ENCODE data around the gene RANBP17. TPM values are rescaled to one million over a fixed set of nuclear protein-coding genes. Genes with fewer than 3 reads are reported as not detected.

RANBP17 gene
- total RNA-seq, 1 donor from 2014 or later = 12.3 TPM

DNA sequence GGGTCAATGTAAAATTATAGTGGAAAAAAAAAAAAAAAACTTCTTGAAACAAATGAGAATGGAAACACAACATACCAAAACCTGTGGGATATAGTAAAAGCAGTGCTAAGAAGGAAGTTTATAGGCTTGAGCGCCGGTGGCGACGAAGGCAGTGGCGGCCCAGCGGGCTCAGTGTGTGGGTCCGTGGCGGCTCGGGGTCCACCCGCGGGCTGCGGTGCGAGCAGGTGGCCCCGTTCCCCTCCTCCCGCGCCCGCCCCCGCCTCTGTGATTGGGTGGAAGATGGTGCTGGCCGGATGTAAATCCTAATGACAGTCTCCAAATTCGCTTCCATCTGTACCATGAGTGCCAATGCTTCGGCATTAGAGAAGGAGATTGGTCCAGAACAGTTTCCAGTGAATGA lies 389.7 kb downstream of the RANBP17 start:
- Histone ChIP-seq H3K36me3 (no peaks in the 10 kb centered on the region), H3K27ac (no peak overlapping the region), H3K4me3 (no peak overlapping the region), H3K4me1 (no peaks in the 10 kb centered on the region), H3K9me3 (no peaks in the 10 kb centered on the region), H3K27me3 (ENCODE audit: low read depth) (no peaks in the 10 kb centered on the region)
- TF ChIP-seq, protein P1, sequence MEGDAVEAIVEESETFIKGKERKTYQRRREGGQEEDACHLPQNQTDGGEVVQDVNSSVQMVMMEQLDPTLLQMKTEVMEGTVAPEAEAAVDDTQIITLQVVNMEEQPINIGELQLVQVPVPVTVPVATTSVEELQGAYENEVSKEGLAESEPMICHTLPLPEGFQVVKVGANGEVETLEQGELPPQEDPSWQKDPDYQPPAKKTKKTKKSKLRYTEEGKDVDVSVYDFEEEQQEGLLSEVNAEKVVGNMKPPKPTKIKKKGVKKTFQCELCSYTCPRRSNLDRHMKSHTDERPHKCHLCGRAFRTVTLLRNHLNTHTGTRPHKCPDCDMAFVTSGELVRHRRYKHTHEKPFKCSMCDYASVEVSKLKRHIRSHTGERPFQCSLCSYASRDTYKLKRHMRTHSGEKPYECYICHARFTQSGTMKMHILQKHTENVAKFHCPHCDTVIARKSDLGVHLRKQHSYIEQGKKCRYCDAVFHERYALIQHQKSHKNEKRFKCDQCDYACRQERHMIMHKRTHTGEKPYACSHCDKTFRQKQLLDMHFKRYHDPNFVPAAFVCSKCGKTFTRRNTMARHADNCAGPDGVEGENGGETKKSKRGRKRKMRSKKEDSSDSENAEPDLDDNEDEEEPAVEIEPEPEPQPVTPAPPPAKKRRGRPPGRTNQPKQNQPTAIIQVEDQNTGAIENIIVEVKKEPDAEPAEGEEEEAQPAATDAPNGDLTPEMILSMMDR (IDR thresholded peaks at IDR 0.05) = no peak
- intact Hi-C loops (cut with DNase I) = no loop called here
- DNase-seq = no peak
- no peak for ATAC-seq

- no peak for ATAC-seq
Measured at GRCh38 chr5:171252674-171253073, 390.9 kb downstream of the RANBP17 start.

DNA sequence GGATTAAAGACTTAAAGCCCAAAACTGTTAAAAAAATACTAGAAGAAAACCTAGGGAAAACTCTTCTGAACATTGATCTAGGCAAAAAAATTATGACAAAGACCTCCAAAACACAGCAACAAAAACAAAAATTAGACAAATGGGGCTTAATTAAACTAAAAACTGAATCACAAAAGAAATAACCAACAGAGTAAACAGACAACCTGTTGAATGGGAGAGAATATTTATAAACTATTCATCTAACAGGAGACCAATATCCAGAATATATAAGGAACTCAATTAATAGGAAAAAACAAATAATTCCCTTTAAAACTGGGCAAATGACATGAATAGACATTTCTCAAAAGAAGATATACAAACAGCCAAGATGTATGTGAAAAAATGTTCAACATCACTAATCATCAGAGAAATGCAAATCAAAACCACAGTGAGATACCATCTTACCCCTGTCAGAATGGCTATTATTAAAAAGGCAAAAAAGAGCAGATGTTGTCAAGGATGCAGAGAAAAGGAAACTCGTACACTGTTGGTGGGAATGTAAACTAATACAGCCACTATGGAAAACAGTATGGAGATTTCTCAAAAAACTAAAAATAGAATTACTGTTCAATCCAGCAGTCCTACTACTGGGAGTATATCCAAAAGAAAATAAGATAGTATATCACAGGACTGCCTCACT lies 397.1 kb downstream of the RANBP17 start:
- H3K4me1 ChIP-seq = no peaks in the 10 kb centered on the region
- no peak for DNase-seq
- H3K9me3 ChIP-seq = no peaks in the 10 kb centered on the region
- no peaks in the 10 kb centered on the region for H3K27me3 ChIP-seq (ENCODE audit: low read depth)
- no peak for ATAC-seq
- intact Hi-C loops (cut with DNase I) = no loop called here
- TF ChIP-seq, protein P1 (IDR thresholded peaks at IDR 0.05) = no peak
- H3K27ac ChIP-seq = no peak overlapping the region
- H3K36me3 ChIP-seq = no peaks in the 10 kb centered on the region
- no peak overlapping the region for H3K4me3 ChIP-seq

More at GRCh38 chr5:171252674-171253073, 390.9 kb downstream of the RANBP17 start:
- Histone ChIP-seq H3K27ac (no peak overlapping the region), H3K4me1 (no peaks in the 10 kb centered on the region), H3K36me3 (no peaks in the 10 kb centered on the region), H3K27me3 (ENCODE audit: low read depth) (no peaks in the 10 kb centered on the region), H3K4me3 (no peak overlapping the region), H3K9me3 (no peaks in the 10 kb centered on the region)
- TF ChIP-seq, protein P1 (IDR thresholded peaks at IDR 0.05) = no peak
- intact Hi-C loops (cut with DNase I) = no loop called here
- DNase-seq = no peak

DNA sequence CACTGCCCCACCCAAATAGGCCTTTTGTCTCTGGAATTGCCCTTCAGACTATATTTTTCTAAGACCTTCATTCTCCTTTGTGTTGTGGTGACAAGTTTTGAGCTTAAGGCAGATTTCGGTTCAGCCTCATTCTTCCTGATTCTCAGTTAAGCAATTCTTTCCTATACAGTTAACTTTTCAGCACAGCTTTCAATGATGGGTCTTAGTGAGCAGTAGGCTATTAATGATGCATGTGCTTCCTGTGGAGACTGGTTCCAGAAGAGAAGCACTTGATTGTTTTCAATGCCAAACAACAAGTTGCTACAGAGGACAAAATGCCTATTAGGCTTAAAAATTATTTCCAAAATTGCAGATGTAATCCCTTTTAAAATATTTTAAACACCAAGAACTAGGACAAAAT lies 399.5 kb downstream of the RANBP17 start:
- TF ChIP-seq, protein P1 (IDR thresholded peaks at IDR 0.05) = no peak
- intact Hi-C loops (cut with DNase I) = no loop called here
- Histone ChIP-seq H3K4me3 (no peak overlapping the region), H3K9me3 (no peaks in the 10 kb centered on the region), H3K27me3 (ENCODE audit: low read depth) (no peaks in the 10 kb centered on the region), H3K36me3 (no peaks in the 10 kb centered on the region), H3K4me1 (no peaks in the 10 kb centered on the region), H3K27ac (no peak overlapping the region)
- ATAC-seq (no peak), DNase-seq (no peak)

DNA sequence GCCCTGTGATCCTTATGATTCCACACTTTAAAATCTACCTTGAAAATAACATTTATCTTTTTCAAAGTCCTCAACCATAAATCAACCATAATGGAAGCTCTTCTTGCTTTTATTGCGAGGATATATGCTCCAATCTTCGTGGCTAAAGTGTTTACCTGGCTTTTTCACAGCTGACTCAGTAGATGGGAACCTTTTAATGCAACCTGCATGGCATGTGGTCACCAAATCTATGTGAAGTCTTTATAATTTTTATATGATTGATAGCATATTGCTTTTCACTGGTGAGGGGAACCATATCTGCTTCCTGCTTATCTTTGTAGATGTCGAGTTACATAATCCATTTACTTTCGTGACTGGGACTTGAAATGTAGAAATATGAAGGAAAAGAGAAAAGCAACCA lies 400.1 kb downstream of the RANBP17 start:
- ATAC-seq = no peak
- Histone ChIP-seq H3K27me3 (ENCODE audit: low read depth) (no peaks in the 10 kb centered on the region), H3K27ac (no peak overlapping the region), H3K4me1 (no peaks in the 10 kb centered on the region), H3K4me3 (no peak overlapping the region), H3K9me3 (no peaks in the 10 kb centered on the region), H3K36me3 (no peaks in the 10 kb centered on the region)
- TF ChIP-seq, protein P1 (IDR thresholded peaks at IDR 0.05) = no peak
- intact Hi-C loops (cut with DNase I) = no loop called here
- no peak for DNase-seq

All from lower lobe of right lung (tissue), 2 donors.